IMR-90 (cell line): ENCODE data around the gene PLTP. TPM values are rescaled to one million over a fixed set of nuclear protein-coding genes. Genes with fewer than 3 reads are reported as not detected.

Experiments
- ATAC-seq: fragments of 200-7000 bp; cut with Tn5 transposase; 2 replicates; pipeline ENCODE4 v1.9.1; 2020; ENCODE audit warnings: low read depth, mild to moderate bottlenecking, moderate library complexity
- BruUV-seq: library from RNA; stranded (reverse); fragments of 400-500 nt; replicated peaks from 2 replicates; lab custom pipeline; 2021; lab: Mats Ljungman, UMichigan
- CTCF ChIA-PET: fragments of 300-600 bp; formaldehyde crosslinking; extraction: SDS; loops from one replicate; lab custom pipeline; 2021; ENCODE audit warnings: antibody characterized with exemption; lab: Yijun Ruan, JAX
- POLR2A ChIA-PET: fragments of 300-600 bp; sonication (Branson Sonifier 250); formaldehyde crosslinking; loops from one replicate; lab custom pipeline; 2022; ENCODE audit warnings: antibody characterized with exemption; ENCODE audit not compliant: unreplicated experiment; lab: Charles Lee
- DNase-seq: peaks from one replicate; pipeline ENCODE4 v3.0.0; 2013
- H2AFZ ChIP-seq: replicated peaks from 2 replicates; pipeline ENCODE3; 2013; ENCODE audit warnings: low read length, mild to moderate bottlenecking; ENCODE audit not compliant: poor library complexity
- H2AK5ac ChIP-seq: 2 replicates; pipeline ENCODE4 v1.6.1; 2013; ENCODE audit warnings: low read depth, low read length, inconsistent platforms
- H2AK9ac ChIP-seq: replicated peaks from 2 replicates; pipeline ENCODE3; 2013; ENCODE audit warnings: mild to moderate bottlenecking, low read depth, low read length, moderate library complexity; ENCODE audit not compliant: poor library complexity
- H2BK120ac ChIP-seq: 2 replicates; pipeline ENCODE4 v1.6.1; 2013; ENCODE audit warnings: low read depth, low read length, inconsistent platforms
- H2BK15ac ChIP-seq: 3 replicates; pipeline ENCODE4 v1.6.1; 2013; ENCODE audit warnings: low read depth, low read length, inconsistent platforms
- H2BK20ac ChIP-seq: 2 replicates; pipeline ENCODE4 v1.6.1; 2013; ENCODE audit warnings: low read depth, mild to moderate bottlenecking, inconsistent platforms, low read length, moderate library complexity
- H2BK5ac ChIP-seq: 2 replicates; pipeline ENCODE4 v1.6.1; 2013; ENCODE audit warnings: mild to moderate bottlenecking, low read depth, low read length, inconsistent platforms; ENCODE audit not compliant: poor library complexity, severe bottlenecking
- H3K14ac ChIP-seq: replicated peaks from 2 replicates; pipeline ENCODE4 v1.6.1; 2013; ENCODE audit warnings: low read depth, low read length, inconsistent platforms
- H3K18ac ChIP-seq: 2 replicates; pipeline ENCODE4 v1.6.1; 2013; ENCODE audit warnings: low read depth, low read length, control low read depth
- H3K23ac ChIP-seq: 2 replicates; pipeline ENCODE4 v1.6.1; 2013; ENCODE audit warnings: low read depth, low read length, inconsistent platforms
- H3K27ac ChIP-seq: 2 replicates; pipeline ENCODE4 v1.5.1; 2013; ENCODE audit warnings: mild to moderate bottlenecking, control low read depth, low read length; ENCODE audit not compliant: insufficient read depth
- H3K27me3 ChIP-seq: 2 replicates; pipeline ENCODE4 v1.6.1; 2013; ENCODE audit warnings: low read length; ENCODE audit not compliant: control insufficient read depth, insufficient read depth
- H3K36me3 ChIP-seq: 2 replicates; pipeline ENCODE4 v1.6.1; 2013; ENCODE audit warnings: low read length, mixed read lengths; ENCODE audit not compliant: control insufficient read depth, insufficient read depth
- H3K4ac ChIP-seq: 2 replicates; pipeline ENCODE4 v1.6.1; 2013; ENCODE audit warnings: low read depth, low read length, inconsistent platforms
- H3K4me1 ChIP-seq: 2 replicates; pipeline ENCODE4 v1.6.1; 2013; ENCODE audit warnings: low read length, mixed read lengths; ENCODE audit not compliant: control insufficient read depth, insufficient read depth
- H3K4me2 ChIP-seq: 2 replicates; pipeline ENCODE4 v1.6.1; 2013; ENCODE audit warnings: low read depth, mild to moderate bottlenecking, control low read depth, low read length, moderate library complexity
- H3K4me3 ChIP-seq: 2 replicates; pipeline ENCODE4 v1.5.1; 2013; ENCODE audit warnings: low read depth, mild to moderate bottlenecking, control low read depth, low read length, moderate library complexity; ENCODE audit not compliant: insufficient read depth
- H3K56ac ChIP-seq: 2 replicates; pipeline ENCODE4 v1.6.1; 2013; ENCODE audit warnings: low read length, inconsistent platforms; ENCODE audit not compliant: insufficient read depth; ENCODE audit errors: extremely low read depth
- H3K79me1 ChIP-seq, 2 experiments: 2 replicates each; pipeline ENCODE4 v1.6.1; 2013; ENCODE audit warnings: low read length in 2 of 2, inconsistent platforms in 1 of 2, low read depth in 1 of 2
- H3K9ac ChIP-seq: 2 replicates; pipeline ENCODE4 v1.6.1; 2013; ENCODE audit warnings: low read depth, low read length, control low read depth
- H3K9me1 ChIP-seq: 2 replicates; pipeline ENCODE4 v1.6.1; 2013; ENCODE audit warnings: low read length, inconsistent platforms; ENCODE audit not compliant: insufficient read depth
- H3K9me3 ChIP-seq: 2 replicates; pipeline ENCODE4 v1.6.1; 2013; ENCODE audit warnings: low read length; ENCODE audit not compliant: control insufficient read depth, insufficient read depth
- H4K20me1 ChIP-seq: 2 replicates; pipeline ENCODE4 v1.6.1; 2013; ENCODE audit warnings: low read length, inconsistent platforms; ENCODE audit not compliant: insufficient read depth
- H4K5ac ChIP-seq: 2 replicates; pipeline ENCODE4 v1.6.1; 2013; ENCODE audit warnings: mild to moderate bottlenecking, low read depth, low read length, control low read depth
- H4K8ac ChIP-seq, 2 experiments: 2 replicates each; pipeline ENCODE4 v1.6.1; 2013; ENCODE audit warnings: low read depth in 2 of 2, low read length in 2 of 2, control low read depth in 1 of 2, inconsistent platforms in 1 of 2
- H4K91ac ChIP-seq: 2 replicates; pipeline ENCODE4 v1.6.1; 2013; ENCODE audit warnings: low read depth, low read length, inconsistent platforms; ENCODE audit not compliant: insufficient read depth
- BHLHE40 ChIP-seq: fragments of 150-350 bp; IDR thresholded peaks from 2 replicates; pipeline ENCODE4 v1.6.1; 2016; ENCODE audit warnings: mild to moderate bottlenecking, low read depth, low read length
- CEBPB ChIP-seq: IDR thresholded peaks from 2 replicates; pipeline ENCODE4 v1.6.1; 2012; ENCODE audit warnings: low read depth, low read length, improper control_type of control experiment
- FOS ChIP-seq: fragments of 150-350 bp; IDR thresholded peaks from 2 replicates; pipeline ENCODE4 v1.6.1; 2016; ENCODE audit warnings: low read depth, low read length
- MAFK ChIP-seq: IDR thresholded peaks from 2 replicates; pipeline ENCODE4 v1.6.1; 2012; ENCODE audit warnings: low read depth, low read length, improper control_type of control experiment
- MAZ ChIP-seq: IDR thresholded peaks from 2 replicates; pipeline ENCODE4 v1.6.1; 2012; ENCODE audit warnings: low read depth, mild to moderate bottlenecking, low read length, improper control_type of control experiment, moderate library complexity, borderline replicate concordance
- MXI1 ChIP-seq: IDR thresholded peaks from 2 replicates; pipeline ENCODE4 v1.6.1; 2012; ENCODE audit warnings: low read depth, mild to moderate bottlenecking, low read length, moderate library complexity, borderline replicate concordance
- NFE2L2 ChIP-seq: fragments of 150-350 bp; IDR thresholded peaks from 2 replicates; pipeline ENCODE4 v1.6.1; 2016; ENCODE audit warnings: low read depth, mild to moderate bottlenecking, low read length
- POLR2A ChIP-seq: IDR thresholded peaks from 2 replicates; pipeline ENCODE4 v1.6.1; 2012; ENCODE audit warnings: mild to moderate bottlenecking, low read depth, low read length
- RCOR1 ChIP-seq: IDR thresholded peaks from 2 replicates; pipeline ENCODE4 v1.6.1; 2012; ENCODE audit warnings: mild to moderate bottlenecking, low read length, improper control_type of control experiment; ENCODE audit not compliant: insufficient replicate concordance
- RFX5 ChIP-seq: IDR thresholded peaks from 2 replicates; pipeline ENCODE4 v1.8.0; 2012; ENCODE audit warnings: low read depth, mild to moderate bottlenecking, low read length, moderate library complexity
- SMC3 ChIP-seq: fragments of 150-350 bp; IDR thresholded peaks from 2 replicates; pipeline ENCODE4 v1.6.1; 2016; ENCODE audit warnings: low read depth, mild to moderate bottlenecking, antibody characterized with exemption, low read length, moderate library complexity
- WGBS, 2 experiments: methylation state at CpG; one replicate each; pipeline versions ENCODE4 v1.1.5 to v1.1.7; 2013; ENCODE audit warnings: missing lambda C conversion rate in 2 of 2; ENCODE audit not compliant: insufficient read length in 1 of 2; ENCODE audit errors: extremely low coverage in 2 of 2; 5-methylcytosine and 5-hydroxymethylcytosine counted together
- dilution Hi-C: fragments of 300-500 bp; cut with HindIII; formaldehyde crosslinking; loops from one replicate; pipeline ENCODE4 v1.14.3; 2018; ENCODE audit warnings: low sequenced_read_pairs; ENCODE audit not compliant: unreplicated experiment
- in situ Hi-C: fragments of 300-500 bp; cut with MboI; formaldehyde crosslinking; loops from 3 replicates; pipeline ENCODE4 v1.14.3; 2019; ENCODE audit warnings: low sequenced_read_pairs, inconsistent platforms, mixed read lengths
- intact Hi-C: fragments of 100-400 bp; cut with micrococcal nuclease; formaldehyde crosslinking; loops from 2 replicates; pipeline ENCODE4 v1.10.0; 2022
- polyA plus RNA-seq, 3 experiments: library from polyadenylated mRNA; depleted of rRNA; stranded (reverse); fragments of >200 nt; gene quantifications; 2 replicates each; pipeline ENCODE4 v1.2.3, GENCODE V29; 2012; ENCODE audit warnings: low replicate concordance in 1 of 3
- total RNA-seq: library from RNA; depleted of rRNA; stranded (reverse); fragments of >200 nt; gene quantifications from 2 replicates; pipeline ENCODE4 v1.2.3, GENCODE V29; 2012
- TF ChIP-seq, protein P1 (sequence below): fragments of 150-350 bp; IDR thresholded peaks from 2 replicates; pipeline ENCODE4 v1.6.1; 2016; ENCODE audit warnings: low read depth, mild to moderate bottlenecking, low read length, moderate library complexity, borderline replicate concordance
- TF ChIP-seq, protein P2 (sequence below): conservative IDR thresholded peaks from 2 replicates; pipeline ENCODE4 v1.5.1; 2012; ENCODE audit warnings: mild to moderate bottlenecking, low read depth, low read length, improper control_type of control experiment
- TF ChIP-seq, protein P3 (sequence below): fragments of 150-350 bp; IDR thresholded peaks from 2 replicates; pipeline ENCODE4 v1.6.1; 2017; ENCODE audit warnings: mild to moderate bottlenecking, antibody characterized with exemption, low read length, low read depth

PLTP gene
- total and polyA plus RNA-seq, 2 of the 4 experiments (the other 2 are of a cell fraction): 5.4 to 55.8 TPM

DNA sequence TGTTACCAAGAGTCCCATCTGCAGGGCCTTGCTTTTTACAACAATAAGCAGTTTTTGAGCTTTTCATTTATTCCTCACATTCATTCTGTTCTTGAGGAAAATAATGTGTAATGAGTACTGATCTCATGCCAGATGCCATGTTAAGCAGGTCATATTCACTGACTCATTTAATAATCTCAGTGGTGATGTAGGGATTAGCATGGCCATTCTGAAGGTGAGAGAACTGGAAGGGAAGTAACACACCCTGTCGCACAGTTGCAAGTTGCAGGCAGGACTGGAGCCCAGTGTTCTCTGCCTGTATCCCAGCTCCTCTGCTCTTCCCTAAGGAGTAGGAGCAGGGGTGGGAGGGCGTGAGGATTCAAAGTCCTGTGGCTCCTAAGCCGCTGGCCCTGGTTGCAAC is 28.1 kb upstream of the PLTP start:
- Histone ChIP-seq H3K14ac (no peak overlapping the region), H3K27ac (no peak overlapping the region), H2BK120ac (no peak overlapping the region), H3K4ac (no peak overlapping the region), H2AK9ac (no peak overlapping the region), H3K27me3 (no peaks in the 10 kb centered on the region), H3K4me2 (no peak overlapping the region), H3K9me1 (0 out of 2 replicates have a peak, but pooled peaks cover 3% of the 10 kb centered on the region), H4K5ac (no peak overlapping the region), H3K9me3 (no peaks in the 10 kb centered on the region), H3K9ac (no peak overlapping the region), H3K18ac (no peak overlapping the region), H3K4me3 (no peak overlapping the region), H3K36me3 (peaks cover 57% of the 10 kb centered on the region), H4K91ac (no peak overlapping the region), H3K23ac (no peak overlapping the region; the same call in 1 of the 2 replicates), H2AK5ac (no peak overlapping the region), H4K8ac (no peak overlapping the region), H3K4me1 (peaks cover 3% of the 10 kb centered on the region; the same call in 1 of the 2 replicates), H2BK5ac (no peak overlapping the region), H2AFZ (no peak overlapping the region), H4K20me1 (peaks cover 3% of the 10 kb centered on the region; the same call in 1 of the 2 replicates), H2BK15ac (no peak overlapping the region), H3K56ac (no peak overlapping the region), H3K79me1 (peaks cover 19 to 37% of the 10 kb centered on the region in 2 experiments), H2BK20ac (no peak overlapping the region)
- no CpG with 5 or more reads among the region's 3 CpGs for WGBS, 2 experiments
- TF ChIP-seq SMC3 (no peak), MXI1 (no peak), FOS (no peak), NFE2L2 (no peak), RCOR1 (no peak), CEBPB (no peak), MAFK (no peak), MAZ (no peak), BHLHE40 (no peak), POLR2A (no peak), RFX5 (no peak)
- TF ChIP-seq, protein P1, sequence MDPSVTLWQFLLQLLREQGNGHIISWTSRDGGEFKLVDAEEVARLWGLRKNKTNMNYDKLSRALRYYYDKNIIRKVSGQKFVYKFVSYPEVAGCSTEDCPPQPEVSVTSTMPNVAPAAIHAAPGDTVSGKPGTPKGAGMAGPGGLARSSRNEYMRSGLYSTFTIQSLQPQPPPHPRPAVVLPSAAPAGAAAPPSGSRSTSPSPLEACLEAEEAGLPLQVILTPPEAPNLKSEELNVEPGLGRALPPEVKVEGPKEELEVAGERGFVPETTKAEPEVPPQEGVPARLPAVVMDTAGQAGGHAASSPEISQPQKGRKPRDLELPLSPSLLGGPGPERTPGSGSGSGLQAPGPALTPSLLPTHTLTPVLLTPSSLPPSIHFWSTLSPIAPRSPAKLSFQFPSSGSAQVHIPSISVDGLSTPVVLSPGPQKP: no peak
- TF ChIP-seq, protein P2, sequence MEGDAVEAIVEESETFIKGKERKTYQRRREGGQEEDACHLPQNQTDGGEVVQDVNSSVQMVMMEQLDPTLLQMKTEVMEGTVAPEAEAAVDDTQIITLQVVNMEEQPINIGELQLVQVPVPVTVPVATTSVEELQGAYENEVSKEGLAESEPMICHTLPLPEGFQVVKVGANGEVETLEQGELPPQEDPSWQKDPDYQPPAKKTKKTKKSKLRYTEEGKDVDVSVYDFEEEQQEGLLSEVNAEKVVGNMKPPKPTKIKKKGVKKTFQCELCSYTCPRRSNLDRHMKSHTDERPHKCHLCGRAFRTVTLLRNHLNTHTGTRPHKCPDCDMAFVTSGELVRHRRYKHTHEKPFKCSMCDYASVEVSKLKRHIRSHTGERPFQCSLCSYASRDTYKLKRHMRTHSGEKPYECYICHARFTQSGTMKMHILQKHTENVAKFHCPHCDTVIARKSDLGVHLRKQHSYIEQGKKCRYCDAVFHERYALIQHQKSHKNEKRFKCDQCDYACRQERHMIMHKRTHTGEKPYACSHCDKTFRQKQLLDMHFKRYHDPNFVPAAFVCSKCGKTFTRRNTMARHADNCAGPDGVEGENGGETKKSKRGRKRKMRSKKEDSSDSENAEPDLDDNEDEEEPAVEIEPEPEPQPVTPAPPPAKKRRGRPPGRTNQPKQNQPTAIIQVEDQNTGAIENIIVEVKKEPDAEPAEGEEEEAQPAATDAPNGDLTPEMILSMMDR: no peak
- TF ChIP-seq, protein P3, sequence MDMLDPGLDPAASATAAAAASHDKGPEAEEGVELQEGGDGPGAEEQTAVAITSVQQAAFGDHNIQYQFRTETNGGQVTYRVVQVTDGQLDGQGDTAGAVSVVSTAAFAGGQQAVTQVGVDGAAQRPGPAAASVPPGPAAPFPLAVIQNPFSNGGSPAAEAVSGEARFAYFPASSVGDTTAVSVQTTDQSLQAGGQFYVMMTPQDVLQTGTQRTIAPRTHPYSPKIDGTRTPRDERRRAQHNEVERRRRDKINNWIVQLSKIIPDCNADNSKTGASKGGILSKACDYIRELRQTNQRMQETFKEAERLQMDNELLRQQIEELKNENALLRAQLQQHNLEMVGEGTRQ: no peak
- ChIA-PET POLR2A (no interaction called here), CTCF (no interaction called here)
- in situ Hi-C loops (no loop called here), dilution Hi-C loops (no loop called here), intact Hi-C loops (no loop called here)
- no TSS peak for BruUV-seq
- DNase-seq (no peak), ATAC-seq (no peak)
